GM12875 (cell line): ENCODE results near the gene CSRNP3.

Source experiments
- H3K4me3 ChIP-seq: one replicate; pipeline ENCODE4 v1.5.1; 2011; ENCODE audit warnings: low read depth, low read length, control low read depth
- CTCF ChIP-seq: IDR thresholded peaks from 2 replicates; pipeline ENCODE4 v1.5.1; 2011; ENCODE audit warnings: low read depth, mild to moderate bottlenecking, control low read depth, inconsistent platforms, low read length, moderate library complexity, borderline replicate concordance; ENCODE audit not compliant: insufficient read depth

CSRNP3 gene

DNA sequence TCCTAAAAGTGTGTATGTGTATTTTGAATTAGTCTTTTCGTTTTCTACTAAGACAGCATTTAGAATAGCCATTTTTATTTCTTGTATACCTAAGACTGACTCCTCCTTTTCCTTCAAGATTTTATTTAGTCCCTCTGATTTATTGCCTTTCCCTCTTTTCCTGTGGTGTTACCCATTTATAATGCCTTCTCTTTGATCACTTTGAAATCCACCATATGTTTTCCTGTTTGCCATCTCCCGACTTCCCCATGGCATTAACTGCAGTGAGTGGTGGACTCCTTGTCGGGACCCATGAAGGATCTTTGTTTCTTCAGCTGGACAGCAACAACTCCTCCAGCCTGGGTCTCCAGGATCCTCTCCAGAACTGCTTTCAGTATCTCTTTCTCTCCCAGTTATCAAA is 160.7 kb downstream of the CSRNP3 start:
- H3K4me3 ChIP-seq: no peak overlapping the region
- TF ChIP-seq CTCF: no peak

GRCh38 chr2:165631089-165631488 is 161.6 kb downstream of the CSRNP3 start:
- no peak for TF ChIP-seq CTCF
- H3K4me3 ChIP-seq: no peak overlapping the region

DNA sequence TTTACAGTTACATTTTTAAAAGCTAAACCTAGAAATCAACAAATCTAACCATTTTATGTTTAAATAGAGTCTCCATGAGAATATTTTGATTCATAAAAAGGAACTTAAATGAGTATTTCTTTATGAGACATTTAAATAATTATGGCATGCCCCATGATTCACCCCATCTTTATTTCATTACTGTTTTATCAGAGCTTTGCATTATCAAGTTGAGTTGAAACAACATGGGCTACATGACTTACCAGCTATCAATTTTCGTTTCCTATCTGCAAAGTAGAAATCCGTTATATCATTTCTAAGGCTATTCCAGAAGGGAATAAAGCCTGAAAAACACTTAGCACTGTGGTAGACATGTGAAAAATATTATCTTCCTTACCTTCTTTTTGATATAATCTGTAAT is 163.1 kb downstream of the CSRNP3 start:
- no peak overlapping the region for H3K4me3 ChIP-seq
- TF ChIP-seq CTCF: no peak

- H3K4me3 ChIP-seq: no peak overlapping the region
- TF ChIP-seq CTCF: no peak
Observed at GRCh38 chr2:165633431-165633830, 163.9 kb downstream of the CSRNP3 start.

DNA sequence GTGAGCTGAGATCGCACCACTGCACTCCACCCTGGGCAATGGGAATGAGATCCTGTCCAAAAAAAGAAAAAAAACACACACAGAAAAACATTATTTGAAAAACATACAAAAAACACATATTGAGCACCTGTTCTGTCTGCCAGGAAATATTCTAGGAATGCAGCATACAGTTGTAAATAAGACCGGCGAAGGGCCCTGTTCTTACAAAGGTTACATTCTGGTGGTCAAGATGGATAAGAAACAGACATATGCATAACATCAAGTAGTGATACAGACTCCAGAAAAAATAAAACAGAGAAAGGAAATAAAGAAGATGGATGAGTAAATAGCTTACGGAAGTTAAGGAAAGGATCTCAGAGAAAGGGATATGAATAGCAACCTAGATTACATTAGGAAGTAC is 164.8 kb downstream of the CSRNP3 start:
- TF ChIP-seq CTCF: no peak
- H3K4me3 ChIP-seq: no peak overlapping the region

- H3K4me3 ChIP-seq: no peak overlapping the region
- no peak for TF ChIP-seq CTCF
Observed at GRCh38 chr2:165634855-165635254, 165.4 kb downstream of the CSRNP3 start.

GRCh38 chr2:165635532-165635931 is 166.0 kb downstream of the CSRNP3 start:
- H3K4me3 ChIP-seq: no peak overlapping the region
- TF ChIP-seq CTCF: no peak
